MM.1S (cell line): ENCODE data around the gene PODNL1.

ENCODE experiments used
- EZH2phosphoT487 ChIP-seq: fragments of 300-600 bp; sonication (generic); IDR thresholded peaks from 2 replicates; pipeline ENCODE4 v1.6.1; 2018; ENCODE audit warnings: antibody characterized with exemption, low read length
- TF ChIP-seq, protein P1 (sequence below): fragments of 300-600 bp; sonication (generic); IDR thresholded peaks from 2 replicates; pipeline ENCODE4 v1.5.1; 2016; ENCODE audit warnings: antibody characterized with exemption, low read length, mixed read lengths

GRCh38 chr19:13882836-13883235 lies 55.4 kb downstream of the PODNL1 start:
- TF ChIP-seq, protein P1, sequence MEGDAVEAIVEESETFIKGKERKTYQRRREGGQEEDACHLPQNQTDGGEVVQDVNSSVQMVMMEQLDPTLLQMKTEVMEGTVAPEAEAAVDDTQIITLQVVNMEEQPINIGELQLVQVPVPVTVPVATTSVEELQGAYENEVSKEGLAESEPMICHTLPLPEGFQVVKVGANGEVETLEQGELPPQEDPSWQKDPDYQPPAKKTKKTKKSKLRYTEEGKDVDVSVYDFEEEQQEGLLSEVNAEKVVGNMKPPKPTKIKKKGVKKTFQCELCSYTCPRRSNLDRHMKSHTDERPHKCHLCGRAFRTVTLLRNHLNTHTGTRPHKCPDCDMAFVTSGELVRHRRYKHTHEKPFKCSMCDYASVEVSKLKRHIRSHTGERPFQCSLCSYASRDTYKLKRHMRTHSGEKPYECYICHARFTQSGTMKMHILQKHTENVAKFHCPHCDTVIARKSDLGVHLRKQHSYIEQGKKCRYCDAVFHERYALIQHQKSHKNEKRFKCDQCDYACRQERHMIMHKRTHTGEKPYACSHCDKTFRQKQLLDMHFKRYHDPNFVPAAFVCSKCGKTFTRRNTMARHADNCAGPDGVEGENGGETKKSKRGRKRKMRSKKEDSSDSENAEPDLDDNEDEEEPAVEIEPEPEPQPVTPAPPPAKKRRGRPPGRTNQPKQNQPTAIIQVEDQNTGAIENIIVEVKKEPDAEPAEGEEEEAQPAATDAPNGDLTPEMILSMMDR: no peak
- no peak for TF ChIP-seq EZH2phosphoT487
